Stimulated activated CD8-positive, alpha-beta memory T cell treated with anti-CD3 and anti-CD28 coated beads, Interleukin-7, amount 100 ng/mL, for 48 hours (primary cell): Measurements from ENCODE around the gene OR51B6.
"Not testable (repeated sequence)": the region's sequence is repeated elsewhere in the genome, so short reads cannot be mapped to it uniquely, and the experiment has no call there.

Source experiments
- DNase-seq, 2 donors: peaks; one replicate each; pipeline ENCODE4 v3.0.0-alpha.2; 2020; ENCODE audit warnings: low read depth in 1 of 2; ENCODE audit errors: extremely low read depth in 1 of 2

OR51B6 gene

DNA sequence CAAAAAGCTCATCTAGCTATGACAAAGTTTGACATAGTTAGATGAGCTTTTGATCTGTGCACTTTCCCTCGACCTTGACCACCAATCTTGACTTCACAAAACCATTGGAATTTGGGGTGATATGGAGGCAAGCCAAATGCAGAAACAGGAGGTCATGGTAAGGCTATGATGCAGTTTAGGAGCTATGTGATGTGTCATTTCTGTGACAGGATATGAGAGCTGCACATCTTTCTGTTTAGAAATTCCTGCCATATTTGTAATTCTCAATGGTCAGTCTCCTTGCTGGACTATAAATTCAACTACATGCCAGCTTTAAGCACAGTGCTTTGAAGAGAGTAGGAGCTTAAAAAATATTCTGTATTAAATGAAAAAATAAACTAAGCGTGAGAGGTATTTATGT, 12.9 kb downstream of the OR51B6 start:
- DNase-seq = no peak

DNA sequence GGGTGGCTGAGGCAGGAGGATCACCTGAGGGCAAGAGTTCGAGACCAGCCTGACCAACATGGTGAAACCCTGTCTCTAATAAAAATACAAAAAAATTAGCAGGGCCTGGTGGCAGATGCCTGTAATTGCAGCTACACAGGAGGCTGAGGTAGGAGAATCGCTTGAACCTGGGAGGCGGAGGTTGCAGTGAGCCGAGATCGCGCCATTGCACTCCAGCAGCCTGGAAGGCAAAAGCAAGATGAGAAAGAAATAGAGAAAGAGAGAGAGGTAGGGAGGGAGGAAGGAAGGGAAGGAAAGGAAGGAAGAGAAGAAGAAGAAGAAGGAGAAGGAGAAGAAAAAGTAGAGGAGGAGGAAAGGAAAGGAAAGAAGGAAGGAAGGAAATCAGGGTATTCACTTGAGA, 15.1 kb downstream of the OR51B6 start:
- not testable (repeated sequence) for DNase-seq

DNA sequence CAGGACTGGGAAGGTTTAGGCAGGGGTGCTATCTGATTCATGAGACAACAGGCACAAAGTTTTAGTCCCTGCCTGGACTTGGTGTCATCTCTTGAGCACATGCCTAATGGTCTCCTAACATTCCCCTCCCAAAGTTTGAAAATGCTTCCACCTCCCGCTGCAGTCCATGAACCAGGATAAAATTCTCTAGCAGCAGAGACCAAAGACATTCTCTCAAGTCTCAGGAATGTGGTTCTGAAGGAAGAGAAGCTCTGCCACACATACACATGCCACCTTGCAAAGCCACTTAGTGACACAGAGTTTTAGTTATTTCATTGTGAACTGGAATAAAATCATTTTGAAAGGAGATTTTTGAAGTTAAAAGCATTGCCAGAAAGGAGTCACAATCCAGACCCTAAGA, 15.5 kb downstream of the OR51B6 start:
- DNase-seq = no peak

DNA sequence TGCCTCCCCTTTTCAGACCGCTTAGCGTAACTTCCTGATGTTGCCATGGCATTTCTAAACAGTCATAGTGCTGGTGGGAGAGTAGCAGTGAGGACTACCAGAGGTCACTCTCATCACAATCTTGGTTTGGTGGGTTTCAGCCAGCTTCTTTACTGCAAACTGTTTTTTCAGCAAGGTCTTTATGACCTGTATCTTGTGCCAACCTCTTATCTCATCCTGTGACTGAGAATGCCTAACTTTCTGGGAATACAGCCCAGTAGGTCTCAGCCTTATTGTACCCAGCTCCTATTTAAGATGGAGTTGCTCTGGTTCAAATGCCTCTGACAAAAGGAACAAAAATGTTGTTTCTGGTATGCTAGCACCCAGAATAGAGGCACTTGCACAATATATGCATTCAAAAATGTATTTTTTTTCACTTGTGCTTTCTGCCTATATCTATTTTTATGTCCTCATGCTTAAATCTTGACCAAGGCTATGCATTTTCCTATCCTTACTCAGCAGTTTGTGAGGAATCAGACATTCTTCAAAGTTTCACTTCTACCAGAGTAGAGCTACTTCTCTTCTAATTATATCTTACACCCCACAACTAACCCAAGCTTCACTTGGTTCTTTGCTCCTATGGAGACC, 16.3 kb downstream of the OR51B6 start:
- no peak for DNase-seq

DNA sequence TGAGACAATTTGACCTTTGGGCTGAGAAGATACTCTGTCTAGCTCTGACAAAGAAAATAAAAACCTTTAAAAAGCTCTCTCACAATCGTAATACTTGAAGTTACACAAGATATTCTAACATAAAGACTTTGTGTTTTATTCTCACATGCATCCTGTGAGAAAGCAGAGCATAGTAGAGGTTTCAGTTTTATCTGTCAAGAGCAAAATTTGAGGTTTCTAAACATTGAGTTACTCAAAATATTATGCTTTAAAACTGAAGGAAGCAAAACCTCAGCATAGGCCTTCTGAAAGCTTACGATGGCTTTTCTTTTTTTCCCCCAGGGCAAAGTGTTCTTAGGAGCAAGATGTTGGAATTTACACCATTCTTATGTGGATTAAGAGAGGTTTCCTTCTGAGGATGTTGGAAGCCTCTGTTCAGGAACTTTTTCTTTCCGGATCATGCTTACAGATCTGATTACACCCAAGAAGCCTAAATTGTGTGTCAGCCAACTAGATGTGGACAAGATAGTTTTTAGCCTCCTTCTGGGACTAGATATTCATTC, 17.3 kb downstream of the OR51B6 start:
- no peak for DNase-seq

DNA sequence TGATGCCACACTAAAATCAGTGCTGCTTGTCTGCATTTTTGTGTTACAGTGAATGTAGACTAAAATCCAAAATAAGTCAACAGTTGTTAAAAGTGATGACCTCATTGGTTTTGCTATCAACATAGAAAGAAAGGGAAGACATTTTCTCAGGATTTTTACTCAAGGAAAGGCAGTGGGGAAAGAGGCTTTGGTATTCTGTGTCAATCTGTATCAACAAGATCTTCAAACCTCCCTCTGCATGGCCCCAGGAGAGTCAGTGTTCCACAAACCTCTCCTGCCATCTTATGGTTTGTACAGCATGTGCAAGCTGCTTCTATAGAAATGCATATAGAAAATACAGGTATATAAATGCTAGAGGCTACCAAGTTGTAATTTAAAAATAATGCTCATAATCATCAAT, 18.5 kb downstream of the OR51B6 start:
- DNase-seq = no peak

DNA sequence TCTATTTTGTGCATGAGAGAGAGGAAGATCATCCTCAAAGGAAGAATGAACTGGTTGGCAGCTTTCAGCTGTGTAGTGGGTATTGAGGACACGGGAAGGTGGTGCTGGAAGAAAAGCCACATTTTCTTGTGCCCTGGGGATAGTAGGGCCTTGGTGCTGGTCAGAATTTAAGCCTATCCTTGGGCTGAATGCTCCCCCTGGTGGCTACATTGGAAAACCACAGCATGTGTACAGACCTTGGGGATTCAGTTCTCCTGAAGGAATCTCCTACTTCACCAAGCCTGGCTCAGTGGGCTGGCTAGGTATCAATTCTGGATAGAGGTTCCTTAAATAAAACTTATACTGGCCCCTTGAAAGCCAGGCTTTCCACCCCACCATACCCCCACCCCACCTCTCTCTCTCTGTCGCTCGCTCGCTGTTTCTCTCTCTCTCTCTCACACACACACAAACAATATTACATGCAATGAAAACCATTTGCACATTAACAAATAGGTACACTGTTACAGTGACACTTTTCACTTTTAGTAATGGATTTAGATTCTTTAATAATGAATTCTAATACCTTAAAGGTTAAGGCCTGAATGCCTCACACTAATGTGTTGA, 29.5 kb downstream of the OR51B6 start:
- DNase-seq = no peak

DNA sequence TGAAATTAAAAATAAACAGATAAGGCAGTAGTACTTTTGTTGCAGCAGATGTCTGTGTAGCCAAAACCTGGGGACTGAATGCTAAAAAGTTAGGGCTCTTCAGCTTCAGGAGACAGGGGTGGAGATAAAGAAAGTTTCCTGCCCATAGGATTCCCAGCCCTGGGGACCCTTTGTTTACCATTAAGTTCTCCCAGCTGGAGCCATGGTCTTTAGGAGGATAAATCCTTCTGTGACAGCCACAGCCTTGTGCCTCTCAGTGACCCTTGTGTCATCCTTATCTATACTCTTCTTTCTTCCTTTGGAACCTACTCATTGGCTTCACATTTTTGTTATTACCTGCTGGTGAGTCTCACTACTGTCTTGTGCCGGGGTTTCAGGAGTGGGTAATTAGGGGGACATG, 32.3 kb downstream of the OR51B6 start, which contains the start of gene OR51M1:
Gene OR51M1, plus strand, starts transcription at position 237 of the 400 bp plus-strand sequence. CDS start 5,587 bp downstream, outside the sequence.
- DNase-seq = no peak

DNA sequence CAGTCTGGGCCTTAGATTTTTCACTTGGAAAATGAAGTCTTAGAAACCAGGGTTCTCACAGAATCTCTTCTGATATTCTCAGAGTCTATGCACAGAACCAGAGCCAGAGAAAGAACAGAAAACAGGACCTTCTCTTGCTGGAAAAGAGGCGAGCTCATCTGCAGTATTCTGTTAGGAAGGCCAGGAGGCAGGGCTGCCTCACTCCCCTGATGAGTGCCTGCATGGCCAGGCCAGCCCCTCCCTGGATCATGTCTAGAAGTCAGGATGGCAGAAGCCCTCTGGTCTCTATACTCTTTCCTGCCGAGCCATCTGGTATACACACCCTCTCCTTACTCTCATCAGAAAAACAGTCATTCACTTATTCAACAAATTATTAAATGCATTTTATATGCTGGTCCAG, 33.0 kb downstream of the OR51B6 start:
- no peak for DNase-seq

DNA sequence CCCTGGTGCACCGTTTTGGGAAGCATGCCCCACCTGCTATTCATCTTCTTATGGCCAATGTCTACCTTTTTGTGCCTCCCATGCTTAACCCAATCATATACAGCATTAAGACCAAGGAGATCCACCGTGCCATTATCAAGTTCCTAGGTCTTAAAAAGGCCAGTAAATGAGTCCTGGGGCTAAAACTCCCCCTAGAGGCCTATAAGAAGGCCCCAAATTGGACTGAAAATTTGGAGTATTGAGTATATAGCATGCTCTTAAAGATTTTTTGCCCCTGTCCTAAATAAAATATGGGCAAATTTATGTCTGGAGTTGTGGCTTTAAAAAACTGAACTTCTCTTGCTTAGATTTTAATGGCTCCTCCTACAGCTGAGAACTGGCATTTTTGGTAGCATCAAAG, 38.9 kb downstream of the OR51B6 start:
- DNase-seq = no peak

DNA sequence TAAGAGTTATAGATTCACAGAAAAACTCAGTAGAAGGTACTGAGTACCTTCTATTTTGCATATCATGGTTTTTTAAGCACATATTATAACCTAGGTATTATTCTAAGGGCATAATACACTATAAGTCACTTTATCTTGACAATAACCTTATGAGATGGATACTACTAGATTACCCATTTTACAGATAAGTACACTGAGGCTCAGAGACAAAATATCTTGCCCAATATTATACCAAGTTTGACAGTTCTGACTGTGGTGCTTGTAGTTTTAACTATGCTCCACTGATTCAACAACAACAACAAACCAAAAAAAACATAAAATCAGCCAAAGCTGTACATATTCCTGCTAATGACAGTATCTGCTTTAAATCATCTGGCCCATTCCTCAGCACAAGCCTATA, 42.8 kb downstream of the OR51B6 start:
- DNase-seq = no peak

DNA sequence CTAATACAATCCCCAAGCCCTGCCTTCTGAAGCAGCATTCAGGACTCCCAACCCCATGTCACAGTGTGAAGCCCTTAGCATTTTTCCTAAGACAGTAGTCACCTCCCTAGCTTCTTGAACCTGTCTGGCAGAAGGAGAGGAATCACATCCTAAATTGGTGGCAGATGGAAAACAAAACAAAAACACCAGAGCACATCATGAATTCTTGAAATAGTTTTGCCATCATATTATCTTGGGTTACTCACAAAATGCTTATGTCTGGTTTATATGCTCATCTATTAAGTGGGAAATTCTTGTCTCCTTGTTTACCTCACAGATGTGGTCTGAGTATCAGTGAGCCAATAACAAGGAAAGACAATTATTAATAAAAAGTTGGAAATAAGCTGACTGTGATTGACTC, 47.6 kb downstream of the OR51B6 start:
- DNase-seq = no peak
